OCI-LY3 (cell line): ENCODE measurements around the gene MNX1.

ENCODE experiments used
- H2AFZ ChIP-seq: fragments of 200-600, 300-600 bp; shearing (Covaris generic); 2 replicates; pipeline ENCODE4 v1.6.0; 2014; ENCODE audit warnings: antibody characterized with exemption, low read depth, low read length
- H3K27ac ChIP-seq: fragments of 200-600, 300-600 bp; sonication (generic); 2 replicates; pipeline ENCODE4 v1.5.1; 2014; ENCODE audit warnings: mild to moderate bottlenecking, low read length, moderate library complexity, mixed read lengths
- H3K27me3 ChIP-seq: fragments of 200-600, 300-600 bp; sonication (generic); 2 replicates; pipeline ENCODE4 v1.6.1; 2014; ENCODE audit warnings: low read depth, low read length, mixed read lengths
- H3K36me3 ChIP-seq: fragments of 200-600, 300-600 bp; sonication (generic); replicated peaks from 2 replicates; pipeline ENCODE3; 2014; ENCODE audit warnings: low read depth, low read length, mixed read lengths
- H3K4me1 ChIP-seq: fragments of 300-600, 200-600 bp; sonication (generic); 2 replicates; pipeline ENCODE4 v1.6.1; 2014; ENCODE audit warnings: low read length, mixed read lengths
- H3K4me2 ChIP-seq: fragments of 200-600, 300-600 bp; sonication (generic); 2 replicates; pipeline ENCODE4 v1.6.1; 2014; ENCODE audit warnings: low read length, mixed read lengths
- H3K4me3 ChIP-seq: fragments of 300-600, 200-600 bp; sonication (generic); 2 replicates; pipeline ENCODE4 v1.5.1; 2014; ENCODE audit warnings: antibody characterized with exemption, mild to moderate bottlenecking, low read length, moderate library complexity
- H3K79me2 ChIP-seq: fragments of 300-600, 200-600 bp; shearing (Covaris generic); 2 replicates; pipeline ENCODE4 v1.6.1; 2014; ENCODE audit warnings: mild to moderate bottlenecking, low read length, mixed read lengths
- H3K9ac ChIP-seq: fragments of 300-600, 200-600 bp; shearing (Covaris generic); 2 replicates; pipeline ENCODE4 v1.6.0; 2014; ENCODE audit warnings: mild to moderate bottlenecking, low read length, moderate library complexity
- H3K9me3 ChIP-seq: fragments of 200-600, 300-600 bp; shearing (Covaris generic); 2 replicates; pipeline ENCODE4 v1.6.1; 2014; ENCODE audit warnings: low read length, mixed read lengths; ENCODE audit not compliant: insufficient read depth
- H4K20me1 ChIP-seq: fragments of 200-600, 300-600 bp; sonication (generic); 2 replicates; pipeline ENCODE4 v1.6.1; 2016; ENCODE audit warnings: low read length, mixed read lengths; ENCODE audit not compliant: insufficient read depth
- EZH2phosphoT487 ChIP-seq: fragments of 200-600 bp; shearing (Covaris generic); IDR thresholded peaks from 2 replicates; pipeline ENCODE4 v1.6.1; 2018; ENCODE audit warnings: antibody characterized with exemption, mixed run types, low read depth
- TF ChIP-seq, protein P1 (sequence below): fragments of 200-600, 300-600 bp; sonication (generic); IDR thresholded peaks from 2 replicates; pipeline ENCODE4 v1.5.1; 2014; ENCODE audit warnings: antibody characterized with exemption, low read length, low read depth

Gene MNX1

DNA sequence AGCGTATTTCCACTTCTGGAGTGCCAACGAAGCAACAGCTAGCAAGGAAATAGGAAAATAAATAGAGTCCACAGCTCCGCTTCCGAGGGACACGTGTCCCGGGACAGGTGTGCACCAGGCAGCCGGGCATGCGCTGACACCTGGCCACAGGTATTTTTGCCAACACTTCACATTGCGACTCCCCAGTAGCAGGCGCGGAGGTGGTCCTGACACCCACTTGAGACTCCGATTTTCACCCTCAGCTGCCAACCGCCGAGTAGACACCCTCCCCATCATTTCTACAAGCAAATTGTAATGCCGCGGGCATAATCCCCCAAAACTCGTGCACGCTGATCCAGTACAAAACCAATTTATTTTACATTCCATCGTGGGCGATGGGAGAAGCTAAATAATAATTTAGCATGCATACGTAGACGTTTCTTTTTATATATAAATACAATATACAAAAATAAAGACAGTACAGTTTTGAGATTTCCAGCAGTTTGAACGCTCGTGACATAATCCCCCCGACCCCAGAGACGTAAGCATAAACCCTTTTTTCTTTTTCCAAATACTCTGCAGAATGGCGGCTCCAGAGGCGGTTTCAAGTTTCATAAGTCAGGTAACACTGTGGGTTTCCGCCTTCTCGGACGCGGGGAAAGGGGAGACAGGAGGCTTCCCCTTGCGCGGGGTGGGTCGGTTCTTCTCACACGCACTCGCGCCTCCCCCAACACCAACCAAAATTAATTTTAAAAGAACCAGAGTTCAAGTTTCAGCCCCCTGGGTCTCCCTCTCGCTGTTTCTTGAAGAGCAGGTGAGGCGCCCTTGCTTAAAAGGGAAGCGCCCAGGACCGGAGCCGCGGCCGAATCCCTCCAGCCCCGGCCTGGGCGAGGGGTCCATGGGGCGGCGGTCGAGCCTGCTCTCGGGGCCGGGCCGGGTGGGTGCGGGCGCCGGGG, 5.7 kb downstream of the MNX1 start:
- no peak overlapping the region for H3K4me3 ChIP-seq
- H4K20me1 ChIP-seq, result peaks cover 8% of the 10 kb centered on the region; the same call in 1 of the 2 replicates
- H3K27me3 ChIP-seq, result no peaks in the 10 kb centered on the region

DNA sequence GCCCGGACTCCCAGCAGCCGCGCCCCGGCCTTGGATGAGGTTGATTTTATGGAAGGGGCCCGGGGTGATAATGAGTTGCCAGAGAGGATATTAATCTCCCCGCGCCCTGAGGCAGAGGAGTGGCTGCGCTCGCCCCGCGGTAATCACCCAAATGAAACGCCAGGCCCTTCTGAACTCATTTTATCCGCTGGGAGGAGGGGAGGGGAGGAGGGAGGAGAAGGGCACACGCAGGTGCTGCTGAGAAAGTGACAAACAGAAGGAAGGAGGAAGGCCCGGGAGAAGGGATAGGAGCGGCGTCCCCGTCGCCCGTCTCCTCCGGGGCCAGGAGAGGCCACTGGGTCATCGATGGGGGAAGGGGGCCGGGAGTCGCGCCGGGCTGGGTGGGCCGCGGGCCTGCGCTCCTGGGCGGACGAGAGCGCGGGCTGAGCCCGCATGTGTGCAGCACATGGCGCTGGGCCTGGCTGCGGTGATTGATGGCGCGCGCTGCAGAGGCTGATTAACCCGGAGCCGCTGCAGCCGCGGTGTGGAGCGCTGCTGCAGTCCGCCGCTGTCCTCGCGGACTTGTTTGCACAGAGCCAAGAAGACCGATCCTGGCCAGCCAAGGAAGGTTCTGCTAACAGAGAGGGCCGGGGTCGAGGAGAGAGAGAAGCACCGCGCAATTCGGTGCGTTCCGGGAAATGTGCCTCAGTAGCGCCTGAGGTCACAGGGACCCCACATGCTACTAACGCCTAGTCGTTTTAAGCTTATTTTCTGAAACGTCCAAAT, 6.5 kb downstream of the MNX1 start:
- no peak overlapping the region for H3K4me3 ChIP-seq
- TF ChIP-seq EZH2phosphoT487, result no peak
- TF ChIP-seq, protein P1, sequence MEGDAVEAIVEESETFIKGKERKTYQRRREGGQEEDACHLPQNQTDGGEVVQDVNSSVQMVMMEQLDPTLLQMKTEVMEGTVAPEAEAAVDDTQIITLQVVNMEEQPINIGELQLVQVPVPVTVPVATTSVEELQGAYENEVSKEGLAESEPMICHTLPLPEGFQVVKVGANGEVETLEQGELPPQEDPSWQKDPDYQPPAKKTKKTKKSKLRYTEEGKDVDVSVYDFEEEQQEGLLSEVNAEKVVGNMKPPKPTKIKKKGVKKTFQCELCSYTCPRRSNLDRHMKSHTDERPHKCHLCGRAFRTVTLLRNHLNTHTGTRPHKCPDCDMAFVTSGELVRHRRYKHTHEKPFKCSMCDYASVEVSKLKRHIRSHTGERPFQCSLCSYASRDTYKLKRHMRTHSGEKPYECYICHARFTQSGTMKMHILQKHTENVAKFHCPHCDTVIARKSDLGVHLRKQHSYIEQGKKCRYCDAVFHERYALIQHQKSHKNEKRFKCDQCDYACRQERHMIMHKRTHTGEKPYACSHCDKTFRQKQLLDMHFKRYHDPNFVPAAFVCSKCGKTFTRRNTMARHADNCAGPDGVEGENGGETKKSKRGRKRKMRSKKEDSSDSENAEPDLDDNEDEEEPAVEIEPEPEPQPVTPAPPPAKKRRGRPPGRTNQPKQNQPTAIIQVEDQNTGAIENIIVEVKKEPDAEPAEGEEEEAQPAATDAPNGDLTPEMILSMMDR, result no peak
- H3K9ac ChIP-seq, result no peak overlapping the region
- H3K27ac ChIP-seq, result no peak overlapping the region
- peaks cover 8% of the 10 kb centered on the region; the same call in 1 of the 2 replicates for H4K20me1 ChIP-seq
- no peak overlapping the region for H3K4me2 ChIP-seq
- no peak overlapping the region for H2AFZ ChIP-seq
- H3K9me3 ChIP-seq, result no peaks in the 10 kb centered on the region
- H3K79me2 ChIP-seq, result peaks cover 38% of the 10 kb centered on the region
- H3K36me3 ChIP-seq, result peaks cover 28% of the 10 kb centered on the region
- H3K27me3 ChIP-seq, result no peaks in the 10 kb centered on the region
- H3K4me1 ChIP-seq, result peaks cover 26% of the 10 kb centered on the region

More for the DNA sequence above, 5.7 kb downstream of the MNX1 start:
- Histone ChIP-seq H3K79me2 (peaks cover 43% of the 10 kb centered on the region), H3K4me2 (no peak overlapping the region), H3K9me3 (no peaks in the 10 kb centered on the region), H3K36me3 (peaks cover 28% of the 10 kb centered on the region), H2AFZ (no peak overlapping the region), H3K9ac (no peak overlapping the region), H3K4me1 (peaks cover 21% of the 10 kb centered on the region), H3K27ac (no peak overlapping the region)
- TF ChIP-seq, protein P1, result no peak
- no peak for TF ChIP-seq EZH2phosphoT487

DNA sequence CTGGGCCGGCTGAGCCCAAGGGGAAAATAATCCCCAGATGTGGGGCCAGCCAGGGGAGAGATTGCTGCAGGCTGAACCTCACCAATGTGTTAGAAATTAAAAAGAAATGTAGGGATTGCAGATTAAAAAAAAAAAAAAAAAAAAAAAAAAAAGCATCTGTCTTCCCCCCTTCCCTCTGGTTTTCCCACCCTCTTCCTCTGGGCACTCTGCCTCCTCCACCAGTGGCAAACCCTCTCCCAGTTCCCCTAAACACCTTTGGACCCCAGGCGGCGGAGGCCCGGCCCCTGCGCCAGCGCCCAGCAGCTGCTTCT, 7.1 kb downstream of the MNX1 start:
- no peaks in the 10 kb centered on the region for H3K9me3 ChIP-seq
- H3K27ac ChIP-seq, result no peak overlapping the region
- H2AFZ ChIP-seq, result no peak overlapping the region
- peaks cover 32% of the 10 kb centered on the region for H3K79me2 ChIP-seq
- H3K4me1 ChIP-seq, result peaks cover 22% of the 10 kb centered on the region
- H3K4me3 ChIP-seq, result no peak overlapping the region
- no peak for TF ChIP-seq EZH2phosphoT487
- TF ChIP-seq, protein P1, result no peak
- peaks cover 28% of the 10 kb centered on the region for H3K36me3 ChIP-seq
- H4K20me1 ChIP-seq, result peaks cover 8% of the 10 kb centered on the region; the same call in 1 of the 2 replicates
- no peak overlapping the region for H3K4me2 ChIP-seq
- H3K9ac ChIP-seq, result no peak overlapping the region
- H3K27me3 ChIP-seq, result no peaks in the 10 kb centered on the region
